B cell (primary cell): ENCODE results near the gene SLC39A7. TPM values are rescaled to one million over a fixed set of nuclear protein-coding genes. Genes with fewer than 3 reads are reported as not detected.

Experiments used
- ATAC-seq: fragments of 200-7000 bp; cut with Tn5 transposase; one replicate; pipeline ENCODE4 v1.10.0; 2021; ENCODE audit warnings: low read depth, mild to moderate bottlenecking, moderate number of reproducible peaks, moderate library complexity
- CTCF ChIA-PET: fragments of 350-600 bp; sonication (Branson Sonifier 250); formaldehyde crosslinking; loops from one replicate; lab custom pipeline; 2021; ENCODE audit warnings: antibody characterized with exemption, inconsistent platforms; lab: Charles Lee
- POLR2A ChIA-PET: fragments of 350-600 bp; sonication (Branson Sonifier 250); formaldehyde crosslinking; loops from one replicate; lab custom pipeline; 2021; ENCODE audit warnings: antibody characterized with exemption; lab: Charles Lee
- DNase-seq: peaks from one replicate; pipeline ENCODE4 v3.0.0; 2013
- H2AFZ ChIP-seq: 2 replicates; pipeline ENCODE4 v1.6.1; 2012; ENCODE audit warnings: mild to moderate bottlenecking, low read depth, low read length; ENCODE audit not compliant: insufficient read depth, poor library complexity, severe bottlenecking
- H3K27ac ChIP-seq, 2 donors: 1 replicate in 1 of 2; 2 replicates in 1 of 2; pipeline ENCODE4 v1.5.1; 2012 to 2013; ENCODE audit warnings: low read length in 2 of 2, mild to moderate bottlenecking in 2 of 2, moderate library complexity in 1 of 2
- H3K27me3 ChIP-seq, 4 experiments: fragments of 200-600 bp in 1 of 4; sonication (generic) in 1 of 4; replicated peaks in 1 of 4; 1 replicate in 2 of 4; 2 replicates in 2 of 4; pipeline versions ENCODE4 v1.6.1 to v1.7.0; 2013 to 2016; ENCODE audit warnings: low read length in 3 of 4, mild to moderate bottlenecking in 2 of 4, mixed read lengths in 1 of 4, moderate library complexity in 1 of 4; ENCODE audit not compliant: insufficient read depth in 4 of 4, control insufficient read depth in 3 of 4; ENCODE audit errors: control extremely low read depth in 1 of 4
- H3K36me3 ChIP-seq, 2 experiments: replicated peaks in 1 of 2; 1 replicate in 1 of 2; 2 replicates in 1 of 2; pipeline versions ENCODE4 v1.6.1 to v1.7.1; 2013; ENCODE audit warnings: low read length in 1 of 2; ENCODE audit not compliant: insufficient read depth in 2 of 2, control insufficient read depth in 1 of 2; ENCODE audit errors: control extremely low read depth in 1 of 2, extremely low read depth in 1 of 2
- H3K4me1 ChIP-seq, 2 donors: fragments of 200-600 bp in 1 of 2; sonication (generic) in 1 of 2; 1 replicate in 1 of 2; 2 replicates in 1 of 2; pipeline versions ENCODE4 v1.5.1 to v1.6.1; 2013 to 2017; ENCODE audit warnings: low read length in 2 of 2; ENCODE audit not compliant: control insufficient read depth in 2 of 2, insufficient read depth in 2 of 2
- H3K4me2 ChIP-seq: replicated peaks from 2 replicates; pipeline ENCODE3; 2012; ENCODE audit warnings: mild to moderate bottlenecking, low read depth, low read length; ENCODE audit not compliant: poor library complexity, severe bottlenecking
- H3K4me3 ChIP-seq, 5 experiments: fragments of 200-600 bp in 1 of 5; sonication (generic) in 1 of 5; 1 replicate in 3 of 5; 2 replicates in 2 of 5; pipeline versions ENCODE4 v1.5.1 to v1.7.0; 2011 to 2016; ENCODE audit warnings: low read length in 4 of 5, mild to moderate bottlenecking in 4 of 5, low read depth in 2 of 5, control low read depth in 1 of 5, moderate library complexity in 1 of 5; ENCODE audit not compliant: insufficient read depth in 1 of 5; ENCODE audit errors: control extremely low read depth in 1 of 5, extremely low read depth in 1 of 5
- H3K79me2 ChIP-seq: fragments of 200-600 bp; sonication (generic); one replicate; pipeline ENCODE4 v1.6.0; 2016; ENCODE audit warnings: low read length; ENCODE audit not compliant: control insufficient read depth, insufficient read depth
- H3K9ac ChIP-seq: fragments of 200-600 bp; sonication (generic); 2 replicates; pipeline ENCODE4 v1.6.1; 2017; ENCODE audit warnings: mild to moderate bottlenecking, low read length, moderate library complexity
- H3K9me3 ChIP-seq, 3 donors: one replicate each; pipeline versions ENCODE4 v1.6.1 to v1.7.1; 2013; ENCODE audit warnings: low read length in 2 of 3; ENCODE audit not compliant: control insufficient read depth in 2 of 3, insufficient read depth in 1 of 3; ENCODE audit errors: control extremely low read depth in 1 of 3
- H4K20me1 ChIP-seq: 2 replicates; pipeline ENCODE4 v1.6.0; 2012; ENCODE audit warnings: mild to moderate bottlenecking, low read length; ENCODE audit not compliant: insufficient read depth, control insufficient read depth, poor library complexity, severe bottlenecking
- H3K27ac Mint-ChIP-seq: one replicate; pipeline ENCODE4 v1.8.0; 2021; ENCODE audit warnings: mixed read lengths
- H3K27me3 Mint-ChIP-seq: one replicate; pipeline ENCODE4 v1.8.0; 2021; ENCODE audit warnings: mixed read lengths
- H3K4me1 Mint-ChIP-seq: one replicate; pipeline ENCODE4 v1.8.0; 2021; ENCODE audit warnings: mixed read lengths
- H3K4me3 Mint-ChIP-seq: one replicate; pipeline ENCODE4 v1.8.0; 2021; ENCODE audit warnings: mixed read lengths
- H3K9me3 Mint-ChIP-seq: one replicate; pipeline ENCODE4 v1.8.0; 2022; ENCODE audit warnings: mixed read lengths; ENCODE audit not compliant: insufficient read depth
- CTCF ChIP-seq: fragments of 200-600 bp; IDR thresholded peaks from one replicate; pipeline ENCODE4 v1.8.0; 2022; ENCODE audit warnings: antibody characterized with exemption, mild to moderate bottlenecking
- EZH2 ChIP-seq: IDR thresholded peaks from 2 replicates; pipeline ENCODE4 v1.6.1; 2012; ENCODE audit warnings: borderline replicate concordance, low read depth, mild to moderate bottlenecking, moderate library complexity, low read length; ENCODE audit not compliant: insufficient read depth, poor library complexity, severe bottlenecking
- WGBS: methylation state at CpG from one replicate; pipeline ENCODE4 v1.1.5; 2013; ENCODE audit warnings: missing lambda C conversion rate; ENCODE audit not compliant: insufficient coverage; 5-methylcytosine and 5-hydroxymethylcytosine counted together
- intact Hi-C: fragments of 100-400 bp; cut with micrococcal nuclease; formaldehyde crosslinking; loops from one replicate; pipeline ENCODE4 v1.10.0; 2022
- polyA plus RNA-seq: library from polyadenylated mRNA; depleted of rRNA; stranded (reverse); fragments of >200 nt; gene quantifications from 2 replicates; pipeline ENCODE4 v1.2.3, GENCODE V29; 2012
- total RNA-seq, 2 donors: library from RNA; stranded (reverse); fragments of 120-200 nt in 1 of 2; gene quantifications; 1 replicate in 1 of 2; 2 replicates in 1 of 2; pipeline versions ENCODE4 v1.2.3 to v1.2.4, GENCODE V29; 2013 to 2022

The SLC39A7 gene
- total and polyA plus RNA-seq, 2 donors (not counting 1 experiment from before 2014, with no cell fraction given), result 18.7 to 29.6 TPM

DNA sequence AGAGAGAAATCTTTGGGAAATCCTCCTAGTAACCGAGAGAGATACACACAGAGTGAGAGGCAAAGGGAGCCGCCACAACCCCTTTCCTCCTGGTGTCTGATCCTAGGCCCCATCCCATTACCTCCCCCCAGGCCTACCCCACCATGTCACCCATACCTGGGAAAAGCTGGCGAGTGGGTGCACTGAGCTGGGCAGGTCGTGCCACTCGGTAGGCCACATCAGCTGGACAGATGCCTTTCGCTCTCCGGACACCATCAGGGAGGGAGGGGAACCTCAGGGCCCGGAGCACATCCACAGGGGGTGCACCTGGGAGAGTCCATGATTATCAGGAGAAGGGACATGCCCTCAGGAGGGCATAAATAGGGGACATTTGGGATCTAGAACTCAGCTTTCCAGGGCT, 11.5 kb upstream of the SLC39A7 start:
- H3K9ac ChIP-seq, result no peak overlapping the region
- Mint-ChIP-seq H3K27ac (no peak overlapping the region), H3K4me1 (peaks cover 24% of the 10 kb centered on the region), H3K27me3 (peaks cover 45% of the 10 kb centered on the region), H3K4me3 (no peak overlapping the region), H3K9me3 (no peaks in the 10 kb centered on the region)
- H3K4me1 ChIP-seq, result peaks cover 18 to 20% of the 10 kb centered on the region in 2 donors
- peaks cover 0 to 12% (median 0%) of the 10 kb centered on the region in 3 donors for H3K9me3 ChIP-seq
- intact Hi-C loops, result no loop called here
- ChIA-PET POLR2A (interaction anchor here (0.5 kb wide), 1 partner anchor 414 kb away, joined by 3 read pairs; no protein-coding TSS in a partner anchor), CTCF (interaction anchor here (0.7 to 1.8 kb wide), 3 partner anchors 9 to 189 kb away, joined by 3 to 5 read pairs (median 4); no protein-coding TSS in a partner anchor)
- H2AFZ ChIP-seq, result no peak overlapping the region
- TF ChIP-seq EZH2, result no peak
- no peak for TF ChIP-seq CTCF
- H3K4me2 ChIP-seq, result no peak overlapping the region
- 88% methylated on average over 7 of the region's 8 CpGs for WGBS
- no peak overlapping the region for H3K4me3 ChIP-seq
- ATAC-seq (no peak), DNase-seq (no peak)
- H3K36me3 ChIP-seq, result peaks cover 0 to 2% of the 10 kb centered on the region in 2 experiments
- H3K79me2 ChIP-seq, result no peaks in the 10 kb centered on the region
- no peak overlapping the region for H3K27ac ChIP-seq
- H4K20me1 ChIP-seq, result no peaks in the 10 kb centered on the region
- H3K27me3 ChIP-seq, result peaks cover 0 to 66% (median 19%) of the 10 kb centered on the region in 4 experiments

GRCh38 chr6:33189625-33190448, 10.8 kb upstream of the SLC39A7 start:
- Mint-ChIP-seq H3K27ac (no peak overlapping the region), H3K4me1 (peaks cover 24% of the 10 kb centered on the region), H3K4me3 (no peak overlapping the region), H3K9me3 (no peaks in the 10 kb centered on the region), H3K27me3 (peaks cover 39% of the 10 kb centered on the region)
- TF ChIP-seq EZH2 (no peak), CTCF (no peak)
- no peak for DNase-seq
- peaks cover 0 to 63% (median 19%) of the 10 kb centered on the region in 4 experiments for H3K27me3 ChIP-seq
- no peak overlapping the region for H3K4me2 ChIP-seq
- intact Hi-C loops, result no loop called here
- H2AFZ ChIP-seq, result no peak overlapping the region
- no peak overlapping the region for H3K9ac ChIP-seq
- peaks cover 18 to 20% of the 10 kb centered on the region in 2 donors for H3K4me1 ChIP-seq
- H3K9me3 ChIP-seq, result peaks cover 0 to 11% (median 0%) of the 10 kb centered on the region in 3 donors
- H3K36me3 ChIP-seq, result peaks cover 0 to 9% of the 10 kb centered on the region in 2 experiments
- 55% methylated on average over 5 of the region's 7 CpGs for WGBS
- H4K20me1 ChIP-seq, result no peaks in the 10 kb centered on the region
- no peak for ATAC-seq
- ChIA-PET POLR2A (interaction anchor here (0.5 kb wide), 1 partner anchor 413 kb away, joined by 3 read pairs; no protein-coding TSS in a partner anchor), CTCF (interaction anchor here (0.7 to 1.8 kb wide), 4 partner anchors 8 to 189 kb away, joined by 3 to 5 read pairs (median 4); no protein-coding TSS in a partner anchor)
- H3K27ac ChIP-seq, result no peak overlapping the region
- H3K4me3 ChIP-seq, result no peak overlapping the region
- H3K79me2 ChIP-seq, result no peaks in the 10 kb centered on the region
